H9 (cell line): ENCODE data around the gene DOCK10. TPM values are rescaled to one million over a fixed set of nuclear protein-coding genes. Genes with fewer than 3 reads are reported as not detected.

Experiments used
- DNase-seq: peaks from one replicate; pipeline ENCODE4 v3.0.0-alpha.2; 2017
- H2AFZ ChIP-seq: one replicate; pipeline ENCODE4 v1.6.1; 2013; ENCODE audit warnings: mild to moderate bottlenecking, low read length, control low read depth, moderate library complexity
- H2AK5ac ChIP-seq: 2 replicates; pipeline ENCODE4 v1.6.1; 2013; ENCODE audit warnings: low read length, control low read depth, mixed read lengths; ENCODE audit not compliant: insufficient read length
- H2BK120ac ChIP-seq: one replicate; pipeline ENCODE4 v1.6.1; 2013; ENCODE audit warnings: low read depth, mild to moderate bottlenecking, low read length, control low read depth, inconsistent platforms; ENCODE audit not compliant: poor library complexity, severe bottlenecking
- H2BK12ac ChIP-seq: 2 replicates; pipeline ENCODE4 v1.6.1; 2013; ENCODE audit warnings: low read length, control low read depth, mixed read lengths, low read depth; ENCODE audit not compliant: insufficient read length
- H2BK15ac ChIP-seq: 2 replicates; pipeline ENCODE4 v1.6.1; 2013; ENCODE audit warnings: low read depth, low read length, control low read depth
- H2BK20ac ChIP-seq: one replicate; pipeline ENCODE4 v1.6.1; 2013; ENCODE audit warnings: low read depth, mild to moderate bottlenecking, low read length, control low read depth, inconsistent platforms; ENCODE audit not compliant: poor library complexity, severe bottlenecking
- H2BK5ac ChIP-seq: 2 replicates; pipeline ENCODE4 v1.6.1; 2013; ENCODE audit warnings: low read length, control low read depth, mixed read lengths; ENCODE audit not compliant: insufficient read length
- H3K14ac ChIP-seq: 2 replicates; pipeline ENCODE4 v1.6.1; 2013; ENCODE audit warnings: low read length, control low read depth; ENCODE audit not compliant: insufficient read depth
- H3K18ac ChIP-seq: 2 replicates; pipeline ENCODE4 v1.6.1; 2013; ENCODE audit warnings: low read depth, mild to moderate bottlenecking, mixed read lengths, low read length, control low read depth; ENCODE audit not compliant: insufficient read length
- H3K23ac ChIP-seq: 2 replicates; pipeline ENCODE4 v1.6.1; 2013; ENCODE audit warnings: low read length, control low read depth, mixed read lengths, low read depth; ENCODE audit not compliant: insufficient read length
- H3K23me2 ChIP-seq: 2 replicates; pipeline ENCODE4 v1.6.1; 2013; ENCODE audit warnings: low read depth, mild to moderate bottlenecking, mixed read lengths, low read length, control low read depth; ENCODE audit not compliant: insufficient read length, poor library complexity, severe bottlenecking
- H3K27ac ChIP-seq: 2 replicates; pipeline ENCODE4 v1.5.1; 2013; ENCODE audit warnings: low read length, control low read depth, mixed read lengths, low read depth; ENCODE audit not compliant: insufficient read length
- H3K27me3 ChIP-seq: 2 replicates; pipeline ENCODE4 v1.6.1; 2013; ENCODE audit warnings: low read length, control low read depth, inconsistent platforms; ENCODE audit not compliant: insufficient read depth
- H3K4ac ChIP-seq: 2 replicates; pipeline ENCODE4 v1.6.1; 2013; ENCODE audit warnings: low read depth, mild to moderate bottlenecking, control low read depth, inconsistent platforms, low read length, moderate library complexity
- H3K4me1 ChIP-seq: 2 replicates; pipeline ENCODE4 v1.6.1; 2013; ENCODE audit warnings: low read length, control low read depth, inconsistent platforms; ENCODE audit not compliant: insufficient read depth
- H3K4me2 ChIP-seq: 2 replicates; pipeline ENCODE4 v1.6.1; 2013; ENCODE audit warnings: low read length, control low read depth, mixed read lengths; ENCODE audit not compliant: insufficient read length, insufficient read depth
- H3K56ac ChIP-seq: 2 replicates; pipeline ENCODE4 v1.6.1; 2013; ENCODE audit warnings: low read depth, mild to moderate bottlenecking, mixed read lengths, low read length, control low read depth; ENCODE audit not compliant: insufficient read length
- H3K79me1 ChIP-seq: 2 replicates; pipeline ENCODE4 v1.6.1; 2013; ENCODE audit warnings: low read depth, mild to moderate bottlenecking, moderate library complexity, low read length, control low read depth, inconsistent platforms; ENCODE audit not compliant: insufficient read depth, poor library complexity, severe bottlenecking
- H3K79me2 ChIP-seq: 2 replicates; pipeline ENCODE4 v1.6.1; 2013; ENCODE audit warnings: low read length, control low read depth, inconsistent platforms; ENCODE audit not compliant: insufficient read depth
- H3K9ac ChIP-seq: 2 replicates; pipeline ENCODE4 v1.6.1; 2013; ENCODE audit warnings: low read length, control low read depth, mixed read lengths; ENCODE audit not compliant: insufficient read length; ENCODE audit errors: extremely low read depth
- H3K9me3 ChIP-seq: one replicate; pipeline ENCODE4 v1.6.1; 2013; ENCODE audit warnings: low read depth, low read length, inconsistent platforms; ENCODE audit not compliant: control insufficient read depth
- H3T11ph ChIP-seq: one replicate; pipeline ENCODE4 v1.6.1; 2013; ENCODE audit warnings: mild to moderate bottlenecking, low read length, control low read depth, inconsistent platforms
- H4K20me1 ChIP-seq: one replicate; pipeline ENCODE4 v1.6.1; 2013; ENCODE audit not compliant: control insufficient read depth, insufficient read length, insufficient read depth
- H4K5ac ChIP-seq: 2 replicates; pipeline ENCODE4 v1.6.1; 2013; ENCODE audit warnings: low read depth, mild to moderate bottlenecking, mixed read lengths, low read length, control low read depth; ENCODE audit not compliant: insufficient read length
- H4K8ac ChIP-seq: replicated peaks from 2 replicates; pipeline ENCODE4 v1.6.1; 2013; ENCODE audit warnings: low read length, control low read depth, mixed read lengths, low read depth; ENCODE audit not compliant: insufficient read length
- H4K91ac ChIP-seq: 2 replicates; pipeline ENCODE4 v1.6.1; 2013; ENCODE audit warnings: low read depth, mild to moderate bottlenecking, moderate library complexity, mixed read lengths, low read length, control low read depth; ENCODE audit not compliant: insufficient read length
- H3K27ac Mint-ChIP-seq, 3 experiments: 2 replicates in 2 of 3; 3 replicates in 1 of 3; pipeline ENCODE4 v1.8.0; 2020 to 2021; ENCODE audit warnings: mixed read lengths in 3 of 3, mild to moderate bottlenecking in 1 of 3, moderate library complexity in 1 of 3
- H3K27me3 Mint-ChIP-seq: 2 replicates; pipeline ENCODE4 v1.8.0; 2021; ENCODE audit warnings: low read depth, mild to moderate bottlenecking, moderate library complexity, mixed read lengths
- H3K36me3 Mint-ChIP-seq, 3 experiments: 2 replicates in 2 of 3; 3 replicates in 1 of 3; pipeline ENCODE4 v1.8.0; 2020 to 2021; ENCODE audit warnings: low read depth in 3 of 3, mixed read lengths in 3 of 3; ENCODE audit not compliant: insufficient read depth in 1 of 3
- H3K4me1 Mint-ChIP-seq, 2 experiments: 2 replicates each; pipeline ENCODE4 v1.8.0; 2020; ENCODE audit warnings: mixed read lengths in 2 of 2
- H3K4me3 Mint-ChIP-seq, 2 experiments: 2 replicates in 1 of 2; 3 replicates in 1 of 2; pipeline ENCODE4 v1.8.0; 2020 to 2021; ENCODE audit warnings: mild to moderate bottlenecking in 2 of 2, mixed read lengths in 2 of 2, moderate library complexity in 1 of 2
- H3K9me3 Mint-ChIP-seq, 2 experiments: 2 replicates in 1 of 2; 3 replicates in 1 of 2; pipeline ENCODE4 v1.8.0; 2020; ENCODE audit warnings: mild to moderate bottlenecking in 2 of 2, mixed read lengths in 2 of 2, moderate library complexity in 1 of 2
- WGBS: extraction: QIAGEN DNeasy Blood & Tissue Kit; methylation state at CpG from one replicate; pipeline ENCODE4 v1.1.7; 2013; ENCODE audit warnings: missing lambda C conversion rate, low lambda C conversion rate, mixed read lengths; ENCODE audit not compliant: insufficient read length; ENCODE audit errors: extremely low coverage; 5-methylcytosine and 5-hydroxymethylcytosine counted together
- total RNA-seq: library from RNA; stranded (reverse); gene quantifications from 2 replicates; pipeline ENCODE4 v1.2.1, GENCODE V29; 2021
- TF ChIP-seq, protein P1 (sequence below): fragments of 200-600 bp; sonication (generic); conservative IDR thresholded peaks from 3 replicates; pipeline ENCODE4 v1.8.0; 2021; ENCODE audit warnings: antibody characterized with exemption, mild to moderate bottlenecking

DOCK10 gene
- total RNA-seq, 1 experiment from 2014 or later: 0.79 TPM

GRCh38 chr2:224807153-224807964 is 234.9 kb downstream of the DOCK10 start:
- WGBS: no CpG with 5 or more reads among the region's 6 CpGs
- Histone ChIP-seq H2BK15ac (no peak overlapping the region), H3K23ac (no peak overlapping the region), H3K56ac (no peak overlapping the region), H3K14ac (no peak overlapping the region), H4K91ac (no peak overlapping the region), H3K4me2 (no peak overlapping the region), H2AFZ (no peak overlapping the region), H2BK5ac (no peak overlapping the region), H3T11ph (no peak overlapping the region), H3K4me1 (no peaks in the 10 kb centered on the region), H3K4ac (no peak overlapping the region), H3K27ac (no peak overlapping the region), H3K27me3 (no peaks in the 10 kb centered on the region), H3K79me1 (no peaks in the 10 kb centered on the region), H2BK12ac (no peak overlapping the region), H3K79me2 (no peaks in the 10 kb centered on the region), H3K18ac (no peak overlapping the region), H4K8ac (no peak overlapping the region), H2BK120ac (no peak overlapping the region), H2BK20ac (no peak overlapping the region), H4K5ac (no peak overlapping the region), H4K20me1 (no peaks in the 10 kb centered on the region), H3K9ac (no peak overlapping the region), H3K9me3 (no peaks in the 10 kb centered on the region), H2AK5ac (no peak overlapping the region), H3K23me2 (no peaks in the 10 kb centered on the region)
- DNase-seq: no peak
- H3K9me3 Mint-ChIP-seq: peaks cover 3 to 5% of the 10 kb centered on the region in 2 experiments; a peak in 4 of 5 replicates
- H3K36me3 Mint-ChIP-seq: no peaks in the 10 kb centered on the region
- H3K4me1 Mint-ChIP-seq: peaks cover 0 to under 1% of the 10 kb centered on the region in 2 experiments; a peak in 1 of 4 replicates
- no peak overlapping the region for H3K27ac Mint-ChIP-seq
- TF ChIP-seq, protein P1, sequence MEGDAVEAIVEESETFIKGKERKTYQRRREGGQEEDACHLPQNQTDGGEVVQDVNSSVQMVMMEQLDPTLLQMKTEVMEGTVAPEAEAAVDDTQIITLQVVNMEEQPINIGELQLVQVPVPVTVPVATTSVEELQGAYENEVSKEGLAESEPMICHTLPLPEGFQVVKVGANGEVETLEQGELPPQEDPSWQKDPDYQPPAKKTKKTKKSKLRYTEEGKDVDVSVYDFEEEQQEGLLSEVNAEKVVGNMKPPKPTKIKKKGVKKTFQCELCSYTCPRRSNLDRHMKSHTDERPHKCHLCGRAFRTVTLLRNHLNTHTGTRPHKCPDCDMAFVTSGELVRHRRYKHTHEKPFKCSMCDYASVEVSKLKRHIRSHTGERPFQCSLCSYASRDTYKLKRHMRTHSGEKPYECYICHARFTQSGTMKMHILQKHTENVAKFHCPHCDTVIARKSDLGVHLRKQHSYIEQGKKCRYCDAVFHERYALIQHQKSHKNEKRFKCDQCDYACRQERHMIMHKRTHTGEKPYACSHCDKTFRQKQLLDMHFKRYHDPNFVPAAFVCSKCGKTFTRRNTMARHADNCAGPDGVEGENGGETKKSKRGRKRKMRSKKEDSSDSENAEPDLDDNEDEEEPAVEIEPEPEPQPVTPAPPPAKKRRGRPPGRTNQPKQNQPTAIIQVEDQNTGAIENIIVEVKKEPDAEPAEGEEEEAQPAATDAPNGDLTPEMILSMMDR: peak; percentile 25; the same call in 1 of the 3 replicates
- H3K4me3 Mint-ChIP-seq: no peak overlapping the region
- no peaks in the 10 kb centered on the region; the same call in 1 of the 2 replicates for H3K27me3 Mint-ChIP-seq
